Activated naive CD8-positive, alpha-beta T cell treated with anti-CD3 and anti-CD28 coated beads for 36 hours (primary cell): ENCODE results near the gene GTPBP10. TPM values are rescaled to one million over a fixed set of nuclear protein-coding genes. Genes with fewer than 3 reads are reported as not detected.
"Not testable (repeated sequence)": the region's sequence is repeated elsewhere in the genome, so short reads cannot be mapped to it uniquely, and the experiment has no call there.

ENCODE experiments used
- DNase-seq: peaks from one replicate; pipeline ENCODE4 v3.0.0; 2021
- H3K27ac Mint-ChIP-seq: one replicate; pipeline ENCODE4 v1.8.0; 2022; ENCODE audit warnings: mild to moderate bottlenecking, moderate library complexity, mixed read lengths
- H3K27me3 Mint-ChIP-seq: one replicate; pipeline ENCODE4 v1.8.0; 2022; ENCODE audit warnings: mild to moderate bottlenecking, mixed read lengths
- H3K36me3 Mint-ChIP-seq: one replicate; pipeline ENCODE4 v1.8.0; 2021; ENCODE audit warnings: mild to moderate bottlenecking, mixed read lengths
- H3K4me1 Mint-ChIP-seq: one replicate; pipeline ENCODE4 v1.8.0; 2021; ENCODE audit warnings: mixed read lengths
- H3K4me3 Mint-ChIP-seq: one replicate; pipeline ENCODE4 v1.8.0; 2022; ENCODE audit warnings: mild to moderate bottlenecking, moderate library complexity, mixed read lengths
- H3K9me3 Mint-ChIP-seq: one replicate; pipeline ENCODE4 v1.8.0; 2022; ENCODE audit warnings: mixed read lengths
- total RNA-seq, 2 experiments: library from RNA; stranded (reverse); gene quantifications; one replicate each; pipeline ENCODE4 v1.2.3, GENCODE V29; 2021

GTPBP10 gene
- total RNA-seq = 10 to 100 TPM; 56.6 to 58.5 TPM

GRCh38 chr7:90346336-90347125 is at the start of gene GTPBP10:
Gene GTPBP10, plus strand, starts transcription at chr7:90346716. Its CDS starts 26 bp downstream, at chr7:90346742.
- H3K4me3 Mint-ChIP-seq = peak within 1 kb of the TSS; percentile 94
- peaks cover 6% of the 10 kb centered on the region for H3K9me3 Mint-ChIP-seq
- peaks cover 24% of the 10 kb centered on the region for H3K4me1 Mint-ChIP-seq
- DNase-seq = peak; percentile 94
- peak within 1 kb of the TSS; percentile 98 for H3K27ac Mint-ChIP-seq
- H3K27me3 Mint-ChIP-seq = no peaks in the 10 kb centered on the region
- peaks cover 34% of the 10 kb centered on the region for H3K36me3 Mint-ChIP-seq

- Mint-ChIP-seq H3K9me3 (peaks cover 1% of the 10 kb centered on the region), H3K27me3 (no peaks in the 10 kb centered on the region), H3K4me3 (no peak overlapping the region), H3K27ac (no peak overlapping the region), H3K36me3 (no peaks in the 10 kb centered on the region), H3K4me1 (no peaks in the 10 kb centered on the region)
- DNase-seq = no peak
Observed at GRCh38 chr7:90298145-90299038, 48.1 kb upstream of the GTPBP10 start.

GRCh38 chr7:90303241-90303640 is 43.3 kb upstream of the GTPBP10 start:
- Mint-ChIP-seq H3K27me3 (no peaks in the 10 kb centered on the region), H3K9me3 (no peaks in the 10 kb centered on the region), H3K4me1 (no peaks in the 10 kb centered on the region), H3K27ac (no peak overlapping the region), H3K4me3 (no peak overlapping the region), H3K36me3 (no peaks in the 10 kb centered on the region)
- no peak for DNase-seq

GRCh38 chr7:90309872-90310271 is 36.6 kb upstream of the GTPBP10 start:
- H3K4me1 Mint-ChIP-seq = no peaks in the 10 kb centered on the region
- H3K27ac Mint-ChIP-seq = no peak overlapping the region
- no peaks in the 10 kb centered on the region for H3K9me3 Mint-ChIP-seq
- no peak for DNase-seq
- H3K27me3 Mint-ChIP-seq = peaks cover 17% of the 10 kb centered on the region
- H3K36me3 Mint-ChIP-seq = no peaks in the 10 kb centered on the region
- no peak overlapping the region for H3K4me3 Mint-ChIP-seq

GRCh38 chr7:90311175-90311574 is 35.3 kb upstream of the GTPBP10 start:
- no peak overlapping the region for H3K4me3 Mint-ChIP-seq
- H3K27me3 Mint-ChIP-seq = peaks cover 24% of the 10 kb centered on the region
- H3K4me1 Mint-ChIP-seq = no peaks in the 10 kb centered on the region
- DNase-seq = no peak
- no peak overlapping the region for H3K27ac Mint-ChIP-seq
- H3K36me3 Mint-ChIP-seq = no peaks in the 10 kb centered on the region
- no peaks in the 10 kb centered on the region for H3K9me3 Mint-ChIP-seq

GRCh38 chr7:90312745-90313144 is 33.8 kb upstream of the GTPBP10 start:
- Mint-ChIP-seq H3K36me3 (no peaks in the 10 kb centered on the region), H3K27me3 (peaks cover 30% of the 10 kb centered on the region), H3K4me3 (no peak overlapping the region), H3K4me1 (no peaks in the 10 kb centered on the region), H3K9me3 (no peaks in the 10 kb centered on the region), H3K27ac (no peak overlapping the region)
- DNase-seq = no peak

GRCh38 chr7:90313907-90314306 is 32.6 kb upstream of the GTPBP10 start:
- H3K27me3 Mint-ChIP-seq = peaks cover 36% of the 10 kb centered on the region
- H3K36me3 Mint-ChIP-seq = no peaks in the 10 kb centered on the region

GRCh38 chr7:90320014-90320413 is 26.5 kb upstream of the GTPBP10 start:
- Mint-ChIP-seq H3K27me3 (peaks cover 64% of the 10 kb centered on the region), H3K36me3 (no peaks in the 10 kb centered on the region), H3K4me3 (no peak overlapping the region), H3K9me3 (no peaks in the 10 kb centered on the region), H3K4me1 (peaks cover 4% of the 10 kb centered on the region), H3K27ac (no peak overlapping the region)
- DNase-seq = no peak

More at GRCh38 chr7:90313907-90314306, 32.6 kb upstream of the GTPBP10 start:
- Mint-ChIP-seq H3K4me1 (no peaks in the 10 kb centered on the region), H3K4me3 (no peak overlapping the region), H3K9me3 (no peaks in the 10 kb centered on the region), H3K27ac (no peak overlapping the region)
- DNase-seq = no peak

- H3K4me3 Mint-ChIP-seq = peak overlapping the region; percentile 25
- no peaks in the 10 kb centered on the region for H3K36me3 Mint-ChIP-seq
- DNase-seq = no peak
- no peaks in the 10 kb centered on the region for H3K9me3 Mint-ChIP-seq
- H3K27ac Mint-ChIP-seq = no peak overlapping the region
- H3K27me3 Mint-ChIP-seq = peaks cover 64% of the 10 kb centered on the region
- H3K4me1 Mint-ChIP-seq = peaks cover 4% of the 10 kb centered on the region
Observed at GRCh38 chr7:90320418-90320800, 26.1 kb upstream of the GTPBP10 start.

GRCh38 chr7:90320801-90321494 is 25.6 kb upstream of the GTPBP10 start, which contains the start of gene FAM237B:
Gene FAM237B, minus strand, starts transcription at chr7:90321304. Its CDS starts 1,556 bp downstream, at chr7:90319748.
- H3K4me1 Mint-ChIP-seq = peaks cover 4% of the 10 kb centered on the region
- H3K36me3 Mint-ChIP-seq = no peaks in the 10 kb centered on the region
- no peak within 1 kb of the TSS for H3K27ac Mint-ChIP-seq
- H3K27me3 Mint-ChIP-seq = peaks cover 63% of the 10 kb centered on the region
- no peaks in the 10 kb centered on the region for H3K9me3 Mint-ChIP-seq
- peak within 1 kb of the TSS; percentile 25 for H3K4me3 Mint-ChIP-seq
- peak; percentile 20 for DNase-seq

GRCh38 chr7:90322837-90323236 is 23.7 kb upstream of the GTPBP10 start:
- no peaks in the 10 kb centered on the region for H3K9me3 Mint-ChIP-seq
- H3K27me3 Mint-ChIP-seq = peaks cover 54% of the 10 kb centered on the region
- peaks cover 4% of the 10 kb centered on the region for H3K4me1 Mint-ChIP-seq
- no peak overlapping the region for H3K27ac Mint-ChIP-seq
- no peak for DNase-seq
- no peak overlapping the region for H3K4me3 Mint-ChIP-seq
- H3K36me3 Mint-ChIP-seq = no peaks in the 10 kb centered on the region

- DNase-seq = no peak
- Mint-ChIP-seq H3K27ac (no peak overlapping the region), H3K4me1 (no peaks in the 10 kb centered on the region), H3K36me3 (no peaks in the 10 kb centered on the region), H3K9me3 (no peaks in the 10 kb centered on the region), H3K27me3 (peaks cover 36% of the 10 kb centered on the region), H3K4me3 (no peak overlapping the region)
Observed at GRCh38 chr7:90326500-90326899, 20.0 kb upstream of the GTPBP10 start.

- H3K27ac Mint-ChIP-seq = no peak overlapping the region
- DNase-seq = no peak
- H3K36me3 Mint-ChIP-seq = no peaks in the 10 kb centered on the region
- H3K4me3 Mint-ChIP-seq = no peak overlapping the region
- H3K27me3 Mint-ChIP-seq = peaks cover 26% of the 10 kb centered on the region
- no peaks in the 10 kb centered on the region for H3K4me1 Mint-ChIP-seq
- no peaks in the 10 kb centered on the region for H3K9me3 Mint-ChIP-seq
Observed at GRCh38 chr7:90334193-90334843, 12.2 kb upstream of the GTPBP10 start.

GRCh38 chr7:90334926-90335325 is 11.6 kb upstream of the GTPBP10 start:
- H3K9me3 Mint-ChIP-seq, H3K4me1 Mint-ChIP-seq, H3K36me3 Mint-ChIP-seq, H3K4me3 Mint-ChIP-seq, H3K27ac Mint-ChIP-seq, DNase-seq: not testable (repeated sequence)
- H3K27me3 Mint-ChIP-seq = peaks cover 25% of the 10 kb centered on the region
